Neuron (in vitro differentiated cells): ENCODE data around the gene C1orf198.
A peak's percentile ranks its signal among the peaks of the same experiment; 100 is the strongest.

Source experiments
- H2AFZ ChIP-seq: one replicate; pipeline ENCODE4 v1.6.1; 2013; ENCODE audit warnings: low read depth, mild to moderate bottlenecking, inconsistent platforms, low read length, moderate library complexity
- H3K27me3 ChIP-seq: one replicate; pipeline ENCODE4 v1.6.1; 2013; ENCODE audit warnings: low read length; ENCODE audit not compliant: insufficient read depth
- H3K36me3 ChIP-seq: one replicate; pipeline ENCODE4 v1.6.1; 2013; ENCODE audit warnings: low read length; ENCODE audit not compliant: insufficient read depth
- H3K4me1 ChIP-seq: one replicate; pipeline ENCODE4 v1.6.1; 2013; ENCODE audit warnings: low read length; ENCODE audit not compliant: insufficient read depth
- H3K4me3 ChIP-seq: 2 replicates; pipeline ENCODE4 v1.5.1; 2013; ENCODE audit warnings: mild to moderate bottlenecking, low read length, moderate library complexity
- H3K9me3 ChIP-seq: one replicate; pipeline ENCODE4 v1.6.1; 2013; ENCODE audit warnings: low read length

Gene C1orf198

GRCh38 chr1:230867903-230868735 lies at the start of gene C1orf198:
Gene C1orf198 (minus strand): TSS chr1:230868521. CDS start chr1:230868512, 9 bp downstream.
- Histone ChIP-seq H2AFZ (peak within 1 kb of the TSS; percentile 92), H3K27me3 (no peaks in the 10 kb centered on the region), H3K4me3 (peak within 1 kb of the TSS; percentile 93), H3K36me3 (peaks cover 14% of the 10 kb centered on the region), H3K9me3 (no peaks in the 10 kb centered on the region), H3K4me1 (peaks cover 46% of the 10 kb centered on the region)

GRCh38 chr1:230917284-230918135 lies 49.2 kb upstream of the C1orf198 start:
- H3K9me3 ChIP-seq: no peaks in the 10 kb centered on the region
- H3K36me3 ChIP-seq: peaks cover 22% of the 10 kb centered on the region
- H3K4me1 ChIP-seq: peaks cover 6% of the 10 kb centered on the region
- no peak overlapping the region for H3K4me3 ChIP-seq
- no peaks in the 10 kb centered on the region for H3K27me3 ChIP-seq
- no peak overlapping the region for H2AFZ ChIP-seq

DNA sequence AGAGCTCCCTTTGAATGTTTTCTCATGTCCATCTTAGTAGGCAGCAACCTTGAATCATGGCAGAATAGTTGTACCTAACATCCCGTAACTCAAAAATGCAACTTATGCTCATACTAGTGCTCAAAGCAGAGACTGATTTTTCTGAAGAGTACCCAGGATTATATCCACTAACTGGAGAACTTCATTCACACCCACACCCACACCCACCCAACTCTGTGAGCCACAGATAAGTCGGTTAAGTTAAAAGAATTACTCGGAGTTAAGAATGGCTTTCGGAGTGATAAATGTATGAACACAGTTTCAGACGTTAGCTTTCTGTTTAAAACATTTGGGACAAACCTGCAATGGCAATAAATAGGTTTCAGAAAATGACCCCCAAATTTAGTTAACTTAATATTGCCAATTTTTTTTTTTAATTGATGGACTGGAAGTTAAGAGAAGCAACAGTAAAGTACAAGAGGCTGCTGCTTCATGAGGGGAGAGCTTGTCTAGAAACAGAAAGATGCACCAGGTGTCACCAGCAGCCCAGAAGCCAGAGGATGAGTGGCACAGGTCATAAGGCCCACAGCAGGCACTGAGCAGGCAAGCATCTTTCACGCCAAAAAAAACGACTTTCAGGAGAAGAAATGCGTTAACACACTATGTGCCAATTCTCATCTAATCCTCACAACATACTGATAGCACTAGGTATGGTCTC lies 48.4 kb upstream of the C1orf198 start:
- Histone ChIP-seq H3K36me3 (peaks cover 27% of the 10 kb centered on the region), H3K27me3 (no peaks in the 10 kb centered on the region), H3K9me3 (no peaks in the 10 kb centered on the region), H3K4me1 (peaks cover 6% of the 10 kb centered on the region), H2AFZ (no peak overlapping the region), H3K4me3 (no peak overlapping the region)

DNA sequence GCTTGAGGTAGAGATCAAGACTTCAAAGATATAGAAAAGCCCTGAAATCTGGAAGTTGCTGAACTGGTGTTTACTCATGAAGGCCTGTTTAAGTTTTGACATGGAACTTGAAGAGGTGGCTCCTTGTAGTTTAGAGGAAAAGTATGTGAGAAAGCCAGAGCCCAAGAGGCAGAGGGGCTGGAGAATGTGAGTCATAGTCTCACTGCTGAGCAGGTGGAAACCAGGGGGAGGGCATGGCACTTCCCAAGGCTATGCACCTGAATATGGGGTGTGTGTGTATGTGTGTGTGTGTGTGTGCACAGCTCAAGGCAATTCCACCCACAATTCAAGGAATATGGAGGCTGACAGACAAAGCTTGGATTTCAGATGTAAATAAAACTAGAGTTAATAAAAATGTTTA lies 46.8 kb upstream of the C1orf198 start:
- Histone ChIP-seq H3K27me3 (no peaks in the 10 kb centered on the region), H3K36me3 (peaks cover 28% of the 10 kb centered on the region), H3K4me1 (peaks cover 6% of the 10 kb centered on the region), H3K9me3 (no peaks in the 10 kb centered on the region), H2AFZ (no peak overlapping the region), H3K4me3 (no peak overlapping the region)

DNA sequence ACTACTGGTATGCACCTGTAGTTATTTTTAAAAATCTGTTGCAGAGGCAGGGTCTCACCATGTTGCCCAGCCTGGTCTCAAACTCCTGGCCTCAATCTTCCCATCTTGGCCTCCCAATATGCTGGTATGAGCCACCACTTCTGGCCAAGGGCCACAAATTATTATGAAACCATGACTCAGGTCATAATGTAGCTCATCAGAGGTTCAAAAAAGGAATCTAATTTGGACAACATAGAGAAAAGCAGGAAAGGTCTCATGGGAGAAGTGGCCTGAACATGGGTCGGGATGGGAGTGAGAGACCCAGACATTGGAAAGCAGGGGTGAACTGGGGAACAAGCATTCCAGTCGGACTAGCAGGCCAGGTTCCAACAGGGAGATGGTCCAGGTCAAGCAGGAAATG lies 45.2 kb upstream of the C1orf198 start:
- no peaks in the 10 kb centered on the region for H3K27me3 ChIP-seq
- H3K9me3 ChIP-seq: no peaks in the 10 kb centered on the region
- no peaks in the 10 kb centered on the region for H3K4me1 ChIP-seq
- no peak overlapping the region for H3K4me3 ChIP-seq
- H2AFZ ChIP-seq: no peak overlapping the region
- H3K36me3 ChIP-seq: peaks cover 28% of the 10 kb centered on the region

- Histone ChIP-seq H2AFZ (no peak overlapping the region), H3K27me3 (no peaks in the 10 kb centered on the region), H3K4me3 (no peak overlapping the region), H3K36me3 (peaks cover 32% of the 10 kb centered on the region), H3K9me3 (no peaks in the 10 kb centered on the region), H3K4me1 (peaks cover 2% of the 10 kb centered on the region)
These were observed 42.4 kb upstream of the C1orf198 start for GRCh38 chr1:230910755-230911117.

- Histone ChIP-seq H3K4me3 (no peak overlapping the region), H3K36me3 (peaks cover 32% of the 10 kb centered on the region), H3K4me1 (peaks cover 5% of the 10 kb centered on the region), H3K27me3 (no peaks in the 10 kb centered on the region), H3K9me3 (no peaks in the 10 kb centered on the region), H2AFZ (no peak overlapping the region)
These were observed 41.8 kb upstream of the C1orf198 start for GRCh38 chr1:230909974-230910754.

GRCh38 chr1:230907472-230908205 lies 39.3 kb upstream of the C1orf198 start:
- peaks cover 5% of the 10 kb centered on the region for H3K4me1 ChIP-seq
- peaks cover 26% of the 10 kb centered on the region for H3K36me3 ChIP-seq
- H3K9me3 ChIP-seq: peaks cover 1% of the 10 kb centered on the region
- no peaks in the 10 kb centered on the region for H3K27me3 ChIP-seq
- no peak overlapping the region for H3K4me3 ChIP-seq
- H2AFZ ChIP-seq: no peak overlapping the region

DNA sequence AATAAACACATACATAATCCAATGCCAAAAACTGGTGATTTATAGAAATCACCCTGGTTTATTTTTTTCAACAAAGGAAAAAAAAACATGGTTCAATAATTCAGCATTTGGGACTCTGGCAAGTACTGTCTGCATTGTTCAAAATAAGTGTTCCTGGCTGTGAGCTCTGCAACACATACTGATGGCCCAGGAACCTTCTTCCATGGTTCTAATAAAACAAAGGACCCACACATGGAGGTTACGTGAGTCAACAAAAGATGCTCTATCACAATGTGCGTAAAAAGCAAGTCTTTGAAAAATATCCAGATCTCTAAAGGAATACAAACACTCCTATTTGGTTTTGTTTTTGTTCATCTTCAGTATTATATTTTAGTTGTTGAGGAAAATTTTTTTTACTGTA lies 37.9 kb upstream of the C1orf198 start:
- Histone ChIP-seq H3K27me3 (no peaks in the 10 kb centered on the region), H3K4me1 (peaks cover 5% of the 10 kb centered on the region), H3K36me3 (peaks cover 17% of the 10 kb centered on the region), H2AFZ (no peak overlapping the region), H3K4me3 (no peak overlapping the region), H3K9me3 (peaks cover 1% of the 10 kb centered on the region)

DNA sequence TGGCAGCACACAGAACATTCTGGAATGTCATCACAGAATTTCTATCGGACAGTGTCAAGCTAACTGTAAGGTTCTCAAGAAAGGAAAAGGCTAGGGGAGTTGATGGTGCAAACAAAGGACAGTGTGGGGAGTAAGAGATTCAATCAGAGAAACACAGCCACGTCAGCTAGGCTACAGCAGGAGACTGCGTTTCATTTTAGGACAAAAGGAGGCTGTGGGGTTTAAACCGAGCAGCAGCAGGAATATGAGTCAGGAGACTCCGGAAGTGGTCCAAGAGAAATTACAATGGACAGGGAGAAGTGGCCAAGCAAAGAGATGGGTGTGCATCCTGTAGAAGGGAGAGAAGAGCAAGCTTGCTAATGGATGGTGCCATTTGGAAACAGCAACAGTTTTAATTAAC lies 37.4 kb upstream of the C1orf198 start:
- Histone ChIP-seq H3K27me3 (no peaks in the 10 kb centered on the region), H2AFZ (no peak overlapping the region), H3K4me3 (no peak overlapping the region), H3K4me1 (peaks cover 5% of the 10 kb centered on the region), H3K36me3 (peaks cover 14% of the 10 kb centered on the region), H3K9me3 (peaks cover 1% of the 10 kb centered on the region)

- H3K27me3 ChIP-seq: no peaks in the 10 kb centered on the region
- H3K4me3 ChIP-seq: no peak overlapping the region
- peaks cover 10% of the 10 kb centered on the region for H3K4me1 ChIP-seq
- H3K36me3 ChIP-seq: peaks cover 4% of the 10 kb centered on the region
- peaks cover 1% of the 10 kb centered on the region for H3K9me3 ChIP-seq
- H2AFZ ChIP-seq: no peak overlapping the region
These were observed 34.1 kb upstream of the C1orf198 start for GRCh38 chr1:230902349-230902923.

GRCh38 chr1:230901671-230902070 lies 33.4 kb upstream of the C1orf198 start:
- Histone ChIP-seq H3K9me3 (peaks cover 1% of the 10 kb centered on the region), H2AFZ (no peak overlapping the region), H3K4me1 (peaks cover 10% of the 10 kb centered on the region), H3K36me3 (no peaks in the 10 kb centered on the region), H3K4me3 (no peak overlapping the region), H3K27me3 (no peaks in the 10 kb centered on the region)
